Smooth muscle cell of the brain vasculature (primary cell): Measurements from ENCODE around the gene AIFM3.
"Not testable (repeated sequence)": the region's sequence is repeated elsewhere in the genome, so short reads cannot be mapped to it uniquely, and the experiment has no call there.

Source experiments
- DNase-seq: peaks from one replicate; pipeline ENCODE4 v3.0.0-alpha.2; 2012; ENCODE audit warnings: low read depth, low spot score

Gene AIFM3

DNA sequence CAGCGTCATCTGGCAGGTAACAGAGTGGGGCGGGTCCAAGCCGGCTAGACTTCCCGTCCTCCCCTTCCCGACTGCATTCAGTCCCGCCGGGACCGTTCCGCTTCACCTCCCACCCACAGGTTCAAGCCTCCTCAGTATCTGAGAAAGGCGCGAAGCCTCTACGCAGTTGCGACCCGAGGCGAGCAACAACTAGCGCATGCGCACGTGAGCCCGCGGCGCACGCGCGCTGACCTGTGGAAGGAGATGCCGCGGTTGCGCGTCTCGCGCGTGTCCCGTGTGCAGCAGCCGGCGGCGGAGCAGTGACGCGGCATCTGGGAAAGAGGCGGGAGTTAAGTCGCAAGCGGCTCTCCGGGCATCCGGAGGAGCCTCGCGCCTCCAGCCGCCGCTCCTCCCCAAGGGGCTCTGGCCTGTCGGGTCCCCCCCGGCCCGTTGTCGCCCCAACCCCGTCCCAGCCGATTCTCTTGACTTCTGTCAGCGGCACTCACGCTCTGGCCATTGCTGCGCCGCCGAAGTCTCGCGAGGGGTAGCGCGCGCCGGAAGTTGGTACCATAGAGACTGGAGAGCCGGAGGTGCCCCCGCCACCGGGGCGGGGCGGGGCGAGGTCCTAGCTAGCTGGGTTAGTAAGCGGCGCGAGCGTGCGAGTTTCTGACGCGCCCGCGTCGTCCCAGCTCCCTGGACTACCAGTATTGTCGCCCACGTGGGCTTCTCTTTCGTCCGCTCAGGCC is 34.7 kb downstream of the AIFM3 start, which contains the start of gene THAP7:
THAP7 (minus strand) TSS at position 518 of the 725 bp plus-strand sequence; CDS start at position 311, 207 bp downstream.
- DNase-seq = peak; percentile 87

DNA sequence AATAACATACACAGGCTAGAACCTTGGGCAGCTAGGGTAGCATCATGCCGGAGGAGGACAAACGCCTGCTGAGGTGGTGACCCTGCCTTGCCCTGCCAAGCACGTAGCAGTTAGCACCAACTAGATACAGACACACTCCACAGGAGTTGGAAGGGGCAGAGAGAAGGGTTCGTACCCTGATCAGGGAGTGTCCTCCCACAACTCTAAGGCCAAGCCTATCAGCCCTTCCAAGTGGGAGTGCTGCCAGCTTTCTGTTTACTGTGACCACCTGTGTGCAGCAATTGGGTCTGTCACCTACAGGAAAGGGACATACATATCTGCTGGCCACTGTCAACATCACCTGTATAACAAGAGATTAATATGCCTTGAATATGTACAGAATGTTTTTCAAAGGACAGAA is 36.7 kb downstream of the AIFM3 start:
- DNase-seq = no peak

DNA sequence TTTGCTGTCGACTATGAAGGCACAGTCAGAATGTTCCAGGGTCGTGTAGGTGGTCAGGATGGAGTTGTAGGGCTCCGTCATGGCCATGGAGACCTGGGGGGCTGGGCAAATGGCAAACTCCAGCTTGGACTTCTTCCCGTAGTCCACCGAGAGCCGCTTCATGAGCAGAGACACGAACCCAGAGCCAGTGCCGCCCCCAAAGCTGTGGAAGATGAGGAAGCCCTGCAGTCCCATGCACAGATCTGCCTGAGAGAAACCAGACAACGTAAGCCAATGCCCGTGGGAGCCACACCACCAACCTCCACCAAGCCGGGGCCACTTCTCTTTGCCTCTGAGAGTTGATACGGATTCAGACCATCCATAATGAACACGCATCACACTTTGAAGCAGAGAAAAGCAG is 42.2 kb downstream of the AIFM3 start:
- not testable (repeated sequence) for DNase-seq

DNA sequence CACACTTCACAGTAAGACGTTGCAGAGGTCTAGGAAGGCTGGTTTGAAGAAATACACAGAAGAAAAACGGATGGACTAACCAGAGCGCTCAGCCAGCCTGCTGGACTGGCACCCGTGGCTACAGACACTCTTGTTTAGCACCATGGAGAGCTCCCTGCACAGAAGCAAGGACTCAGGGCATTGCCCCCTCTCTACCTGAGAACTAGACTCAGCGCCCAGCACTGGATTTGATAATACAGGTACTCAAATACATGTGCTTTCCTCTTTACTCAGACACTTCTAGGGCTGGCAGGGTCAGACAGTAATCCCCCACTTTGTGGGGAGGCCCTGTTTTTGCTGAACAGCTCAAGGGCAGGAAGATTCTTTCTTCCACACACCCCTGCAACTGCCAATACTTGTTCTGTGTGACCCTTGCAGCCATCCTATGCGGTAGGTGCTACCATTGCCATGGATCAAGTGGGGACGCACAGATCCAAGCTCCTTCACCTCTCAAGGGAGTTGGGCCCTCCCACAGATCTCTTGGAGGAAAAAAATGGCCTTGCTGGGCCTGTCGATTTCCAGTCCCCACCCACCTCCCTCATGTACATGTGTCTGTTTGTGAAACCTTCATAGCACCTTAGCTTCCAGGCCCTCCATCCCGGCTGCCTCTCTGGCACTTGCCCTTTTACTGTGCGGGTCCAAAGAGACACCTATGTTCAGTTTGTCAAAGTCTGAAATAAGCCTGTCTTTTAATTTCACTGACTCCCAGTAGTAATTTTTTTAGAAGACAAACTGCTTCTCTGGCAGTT is 42.8 kb downstream of the AIFM3 start:
- no peak for DNase-seq

DNA sequence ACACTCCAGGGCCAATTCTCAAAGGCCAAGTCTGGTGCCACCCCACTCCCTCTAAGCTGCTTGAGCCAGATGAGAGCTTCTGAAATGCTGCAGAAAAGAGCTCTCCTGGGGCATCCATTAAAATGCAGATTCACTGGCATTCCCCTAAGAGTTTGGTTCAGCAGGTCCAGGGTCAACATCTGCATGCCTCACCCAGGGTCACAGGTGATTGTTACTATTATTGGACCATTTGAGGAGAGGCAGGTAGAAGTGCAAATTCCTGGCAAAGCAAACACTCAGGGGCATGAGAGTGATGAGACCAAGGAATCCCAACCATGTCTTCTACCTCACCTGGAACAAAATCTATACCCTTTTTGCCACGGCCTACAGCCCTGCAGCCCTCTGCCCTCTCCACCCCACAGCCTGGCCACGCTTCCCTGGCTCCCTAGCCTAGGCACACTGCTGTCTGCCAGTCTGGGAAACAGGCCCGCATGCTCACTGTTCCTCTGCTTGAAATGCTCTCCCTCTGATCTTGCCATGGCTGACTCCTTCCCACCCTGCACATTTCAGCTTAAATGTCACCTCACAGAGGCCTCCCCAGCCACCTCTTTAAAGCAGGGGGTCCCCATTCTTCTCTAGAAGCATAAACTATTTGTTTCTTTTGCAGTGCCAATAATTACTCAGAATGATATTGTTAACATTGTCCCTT is 43.5 kb downstream of the AIFM3 start:
- no peak for DNase-seq

DNA sequence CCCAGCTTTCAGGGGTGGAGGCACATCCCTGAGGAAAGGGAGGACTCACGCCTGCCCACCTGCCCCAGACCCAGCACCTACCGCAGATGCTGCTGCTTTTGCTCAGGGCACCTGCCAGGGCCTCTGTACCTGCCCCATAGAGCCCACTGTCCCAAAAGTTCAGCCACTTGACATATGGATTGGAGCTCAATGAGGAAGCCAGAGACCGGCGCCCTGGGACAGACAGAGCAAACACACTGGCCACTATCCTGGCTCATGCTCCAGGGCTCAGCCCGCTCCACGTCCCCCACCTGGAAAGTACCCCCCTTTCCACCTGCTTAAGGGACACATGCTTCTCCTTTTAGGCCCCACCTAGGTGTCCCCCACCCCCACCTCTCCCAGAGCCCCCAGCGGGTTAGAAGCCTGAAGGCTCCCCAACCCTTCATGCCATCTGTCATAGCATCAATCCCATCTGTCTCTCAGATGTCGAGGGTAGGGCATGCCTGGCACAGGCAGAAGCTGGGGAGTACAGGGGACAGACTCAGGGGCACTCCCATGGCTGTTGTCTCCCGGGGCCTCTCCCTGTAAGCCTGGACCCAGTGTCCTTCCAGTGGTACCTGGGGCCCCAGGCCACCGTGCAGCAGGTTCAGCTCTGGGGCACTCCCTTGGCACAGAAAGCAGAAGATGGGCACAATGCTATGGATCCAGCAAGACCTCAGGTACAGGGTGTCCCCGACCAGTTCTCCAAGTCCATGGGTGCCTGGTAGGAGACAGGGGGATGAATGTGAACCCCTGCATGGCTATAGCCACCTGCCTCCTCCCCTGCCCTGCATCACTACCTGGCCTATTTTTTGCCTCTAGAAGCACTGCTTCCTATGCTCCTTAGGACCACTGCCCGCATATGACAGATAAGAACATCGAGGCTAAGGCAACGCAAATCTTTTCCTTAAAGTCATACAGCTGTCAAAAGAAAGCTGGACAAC is 45.7 kb downstream of the AIFM3 start:
- DNase-seq = no peak

DNA sequence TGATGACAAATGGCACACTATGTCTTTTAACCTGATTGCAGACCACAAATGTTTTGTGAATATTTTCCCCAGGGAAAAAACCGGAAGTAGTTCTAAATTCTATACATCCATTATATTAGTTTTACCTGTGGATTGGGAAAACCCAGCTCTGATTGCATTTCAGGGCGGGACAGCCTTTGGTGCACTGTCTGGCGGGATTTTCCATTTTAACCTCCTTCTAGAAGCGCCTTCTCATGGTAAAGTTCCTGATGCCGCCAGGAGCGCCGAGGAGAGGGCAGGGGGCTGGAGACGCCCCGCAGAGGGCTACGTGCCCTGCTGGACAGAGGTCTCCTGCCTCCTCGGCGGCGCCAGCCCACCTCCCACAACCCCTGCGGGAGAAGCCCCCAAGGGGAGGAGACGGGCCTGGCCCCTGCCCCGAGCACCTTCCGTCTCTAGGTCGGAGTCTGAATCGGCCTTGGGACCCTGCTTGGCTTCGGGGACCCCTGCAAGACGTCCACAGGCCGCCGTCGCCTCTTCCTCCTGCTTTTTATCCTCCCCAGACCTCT is 46.7 kb downstream of the AIFM3 start:
- no peak for DNase-seq

DNA sequence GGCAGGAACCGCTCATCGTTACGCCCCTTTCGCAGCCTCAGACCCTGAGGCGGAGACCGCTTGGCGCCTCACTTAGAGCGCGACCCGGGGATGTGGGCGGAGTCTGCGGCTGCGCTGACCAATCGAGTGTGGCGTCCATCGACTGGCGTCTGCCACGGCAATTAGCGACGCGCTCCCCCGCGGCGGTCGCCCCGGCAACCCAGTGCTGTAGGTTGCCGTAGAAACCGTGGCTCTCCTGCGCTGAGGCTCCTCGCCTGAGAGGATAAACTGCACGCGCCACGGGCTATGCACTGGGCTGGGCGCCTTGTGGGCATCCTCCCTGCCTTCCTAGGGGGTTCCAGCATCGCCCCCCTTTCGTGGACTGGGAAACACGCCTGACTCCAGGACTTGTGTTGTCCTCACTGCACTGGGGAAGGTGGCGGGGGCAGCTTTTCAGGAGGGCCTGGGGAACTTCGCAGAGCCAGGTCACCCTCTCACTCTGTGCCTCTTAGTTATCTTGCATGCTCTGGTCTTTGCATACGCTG is 47.2 kb downstream of the AIFM3 start:
- DNase-seq = no peak

DNA sequence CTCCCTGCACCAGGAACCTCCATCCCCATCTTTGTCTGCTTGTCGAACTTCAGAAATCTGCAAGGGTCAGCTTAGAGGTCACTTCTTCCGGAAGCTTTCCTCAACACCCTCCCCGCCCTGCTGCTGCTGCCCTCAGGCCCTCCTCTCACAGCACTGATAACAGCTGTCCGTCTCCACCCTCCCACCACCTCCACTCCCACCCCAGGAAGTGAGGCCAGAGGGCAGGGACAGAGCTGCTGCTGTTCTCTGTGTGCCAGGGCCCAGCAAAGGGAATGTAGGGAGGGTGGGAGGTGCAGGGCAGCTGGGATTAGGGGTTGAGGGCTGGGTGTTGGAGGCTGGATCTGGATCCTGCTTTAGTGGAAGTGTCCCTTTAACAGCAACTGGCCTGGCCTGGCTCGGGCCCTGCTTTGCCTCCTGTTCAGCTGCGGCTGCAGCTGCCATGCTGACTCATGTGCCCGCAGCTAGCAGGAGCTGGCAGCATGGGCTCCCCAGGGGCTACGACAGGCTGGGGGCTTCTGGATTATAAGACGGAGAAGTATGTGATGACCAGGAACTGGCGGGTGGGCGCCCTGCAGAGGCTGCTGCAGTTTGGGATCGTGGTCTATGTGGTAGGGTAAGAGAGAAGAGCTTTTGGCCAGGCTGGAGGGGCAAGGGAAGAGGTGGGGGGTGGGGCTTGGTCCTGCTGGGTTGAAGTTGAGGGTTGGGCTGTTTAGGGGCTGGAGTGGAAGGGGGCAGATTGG is 47.8 kb downstream of the AIFM3 start, which contains the start of gene P2RX6:
P2RX6 (plus strand) TSS at position 440 of the 740 bp plus-strand sequence; CDS start at position 450, 10 bp downstream.
- no peak for DNase-seq

DNA sequence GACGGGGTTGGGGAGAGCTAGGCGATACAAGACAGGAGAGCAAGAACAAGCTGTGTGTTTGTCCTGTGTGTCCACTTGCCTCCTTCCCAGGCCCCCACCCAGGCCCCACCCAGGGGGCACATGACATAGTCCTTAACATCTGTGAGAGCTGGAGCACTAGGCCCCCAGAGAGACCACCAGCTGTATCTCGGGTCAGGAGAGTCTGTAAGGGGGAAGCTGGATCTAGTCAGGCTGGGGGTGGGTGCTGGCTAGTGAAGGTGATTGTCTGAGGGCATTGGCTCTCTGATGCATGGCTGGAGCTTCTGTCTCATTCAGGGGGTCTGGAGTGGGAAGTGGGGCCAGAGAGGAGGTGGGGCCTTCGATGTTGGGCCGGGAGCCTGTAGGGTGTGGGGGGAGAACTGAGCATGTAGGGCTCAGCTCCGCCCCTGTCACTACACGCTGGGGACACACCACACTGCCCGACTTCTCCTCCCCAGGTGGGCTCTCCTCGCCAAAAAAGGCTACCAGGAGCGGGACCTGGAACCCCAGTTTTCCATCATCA is 48.5 kb downstream of the AIFM3 start:
- DNase-seq = no peak

DNA sequence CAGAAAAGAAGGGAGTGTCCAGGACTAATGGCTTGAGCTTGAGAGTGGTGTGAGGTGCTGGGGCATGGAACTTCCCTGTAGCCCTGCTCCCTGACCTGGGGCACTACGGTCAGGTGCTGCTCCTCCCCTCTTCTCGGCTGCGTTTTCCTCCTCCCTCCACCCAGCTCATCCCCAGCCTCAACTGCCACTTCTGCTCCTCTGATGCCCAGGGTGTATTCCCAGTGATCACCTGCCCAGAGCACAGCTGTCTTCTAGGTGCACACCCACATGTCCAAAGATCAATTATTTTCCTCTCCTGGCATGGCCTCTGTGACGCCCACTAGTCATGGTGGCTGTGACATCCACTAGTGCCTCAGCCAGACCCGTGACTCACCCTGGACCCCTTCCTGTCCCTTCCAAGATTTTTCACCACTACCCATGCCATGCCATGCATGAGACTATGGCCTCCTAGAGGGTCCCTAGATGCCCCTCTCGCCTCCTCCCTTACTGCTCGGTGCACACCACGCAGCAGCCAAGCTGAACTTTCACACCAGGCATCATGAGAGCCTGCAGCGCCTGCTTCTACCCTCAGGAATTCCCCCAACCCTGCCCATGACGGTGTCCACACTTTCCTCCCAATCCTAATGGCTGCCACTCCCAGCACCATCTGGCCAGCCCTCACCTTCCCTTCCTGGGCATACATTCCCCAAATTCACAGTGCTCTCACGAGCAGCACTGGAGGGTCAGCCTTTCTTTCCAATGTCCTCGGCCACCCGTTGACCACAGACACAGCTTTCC is 49.8 kb downstream of the AIFM3 start:
- no peak for DNase-seq

DNA sequence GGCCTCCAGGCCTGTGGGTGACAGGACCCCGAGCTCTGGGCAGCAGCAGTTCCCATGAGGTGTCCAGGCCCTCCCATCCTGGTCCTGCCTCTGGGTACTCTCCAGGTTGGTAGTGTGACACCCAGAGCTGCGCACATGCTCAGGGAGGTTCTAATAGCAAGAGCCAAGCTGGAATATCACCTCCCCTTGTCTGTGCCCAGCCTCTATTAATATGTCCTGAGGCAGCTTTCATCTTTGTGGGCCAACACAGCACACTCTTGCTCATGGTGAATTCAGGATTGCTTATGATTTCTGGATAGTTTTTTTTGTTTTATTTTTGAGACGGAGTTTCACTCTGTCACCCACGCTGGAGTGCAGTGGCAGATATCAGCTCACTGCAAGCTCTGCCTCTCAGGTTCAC is 51.3 kb downstream of the AIFM3 start:
- no peak for DNase-seq

DNA sequence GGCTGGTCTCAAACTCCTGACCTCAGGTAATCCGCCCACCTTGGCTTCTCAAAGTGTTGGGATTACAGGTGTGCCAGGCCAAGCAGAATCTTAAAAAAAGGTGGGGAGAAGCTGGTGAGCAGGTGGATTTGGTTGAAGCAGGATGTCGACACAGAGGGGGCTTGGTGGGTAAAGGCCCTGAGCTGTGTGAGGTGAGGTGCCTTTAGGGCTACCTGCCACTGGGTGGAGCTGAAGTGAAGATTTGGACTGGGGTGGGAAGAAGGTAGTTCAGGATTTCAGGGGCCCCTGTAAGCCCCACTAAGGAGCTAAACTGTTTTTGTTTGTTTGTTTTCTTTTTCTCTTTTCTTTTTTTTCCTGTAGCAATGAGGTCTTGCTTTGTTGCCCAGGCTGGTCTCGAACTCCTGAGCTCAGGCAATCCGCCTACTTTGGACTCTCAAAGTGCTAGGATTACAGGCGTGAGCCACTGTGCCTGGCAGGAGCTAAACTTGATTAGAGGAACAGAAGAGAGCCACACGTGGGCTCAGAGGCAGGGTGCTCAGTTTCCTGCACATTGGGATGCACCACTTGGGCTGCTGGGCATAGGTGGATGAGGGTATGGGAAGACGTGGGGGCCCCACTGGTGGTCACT is 53.9 kb downstream of the AIFM3 start:
- DNase-seq = no peak

DNA sequence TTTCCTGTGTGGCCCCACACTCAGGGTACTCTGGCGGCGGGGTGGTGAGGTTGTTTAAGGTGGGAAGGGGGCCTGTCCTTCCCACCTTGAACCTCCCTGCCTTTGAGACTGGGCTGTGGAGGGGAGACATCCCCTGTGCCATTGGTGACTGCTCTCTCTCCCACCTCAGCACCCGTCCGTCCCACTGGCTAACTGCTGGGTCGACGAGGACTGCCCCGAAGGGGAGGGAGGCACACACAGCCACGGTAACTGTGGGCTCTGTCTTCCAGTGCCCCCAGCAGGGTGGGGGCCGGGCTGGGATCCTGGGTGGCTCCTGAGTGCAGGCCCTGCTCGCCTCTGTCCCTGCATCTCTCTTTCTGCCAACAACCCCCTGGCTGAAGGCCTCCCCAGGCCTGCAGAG is 55.5 kb downstream of the AIFM3 start:
- DNase-seq = no peak

DNA sequence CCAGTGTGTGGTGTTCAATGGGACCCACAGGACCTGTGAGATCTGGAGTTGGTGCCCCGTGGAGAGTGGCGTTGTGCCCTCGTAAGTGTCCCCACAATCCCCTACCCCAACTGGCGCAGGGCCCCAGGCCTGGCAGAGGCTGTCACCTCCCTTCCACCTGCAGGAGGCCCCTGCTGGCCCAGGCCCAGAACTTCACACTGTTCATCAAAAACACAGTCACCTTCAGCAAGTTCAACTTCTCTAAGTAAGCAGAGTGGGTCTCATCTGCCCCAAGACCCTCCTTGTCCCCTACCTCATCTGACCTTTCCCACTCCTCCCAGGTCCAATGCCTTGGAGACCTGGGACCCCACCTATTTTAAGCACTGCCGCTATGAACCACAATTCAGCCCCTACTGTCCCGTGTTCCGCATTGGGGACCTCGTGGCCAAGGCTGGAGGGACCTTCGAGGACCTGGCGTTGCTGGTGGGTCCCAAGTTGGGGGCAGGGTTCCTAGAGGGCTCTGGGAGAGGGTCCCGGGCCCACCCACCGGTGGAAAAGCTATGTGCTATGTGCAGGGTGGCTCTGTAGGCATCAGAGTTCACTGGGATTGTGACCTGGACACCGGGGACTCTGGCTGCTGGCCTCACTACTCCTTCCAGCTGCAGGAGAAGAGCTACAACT is 56.0 kb downstream of the AIFM3 start:
- DNase-seq = no peak

DNA sequence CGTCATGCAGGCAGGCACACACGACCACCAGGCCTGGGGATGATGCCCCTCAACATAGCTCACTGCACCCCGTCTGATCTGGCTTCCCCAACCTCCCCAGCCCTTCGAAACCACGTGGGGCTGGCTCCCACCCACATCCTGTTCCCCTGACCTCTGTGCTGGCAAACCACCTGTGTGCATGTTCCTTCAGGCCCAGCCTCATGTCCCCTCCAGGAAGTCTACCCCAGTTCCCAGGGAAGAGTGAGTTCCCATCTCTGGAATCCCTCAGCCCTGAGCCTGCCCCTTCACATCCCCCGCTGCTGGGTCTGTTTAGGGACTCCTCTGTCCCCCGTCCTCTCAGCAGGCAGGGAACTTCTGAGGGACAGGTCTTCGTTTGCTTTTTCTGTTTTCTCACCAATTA is 58.2 kb downstream of the AIFM3 start:
- DNase-seq = no peak

DNA sequence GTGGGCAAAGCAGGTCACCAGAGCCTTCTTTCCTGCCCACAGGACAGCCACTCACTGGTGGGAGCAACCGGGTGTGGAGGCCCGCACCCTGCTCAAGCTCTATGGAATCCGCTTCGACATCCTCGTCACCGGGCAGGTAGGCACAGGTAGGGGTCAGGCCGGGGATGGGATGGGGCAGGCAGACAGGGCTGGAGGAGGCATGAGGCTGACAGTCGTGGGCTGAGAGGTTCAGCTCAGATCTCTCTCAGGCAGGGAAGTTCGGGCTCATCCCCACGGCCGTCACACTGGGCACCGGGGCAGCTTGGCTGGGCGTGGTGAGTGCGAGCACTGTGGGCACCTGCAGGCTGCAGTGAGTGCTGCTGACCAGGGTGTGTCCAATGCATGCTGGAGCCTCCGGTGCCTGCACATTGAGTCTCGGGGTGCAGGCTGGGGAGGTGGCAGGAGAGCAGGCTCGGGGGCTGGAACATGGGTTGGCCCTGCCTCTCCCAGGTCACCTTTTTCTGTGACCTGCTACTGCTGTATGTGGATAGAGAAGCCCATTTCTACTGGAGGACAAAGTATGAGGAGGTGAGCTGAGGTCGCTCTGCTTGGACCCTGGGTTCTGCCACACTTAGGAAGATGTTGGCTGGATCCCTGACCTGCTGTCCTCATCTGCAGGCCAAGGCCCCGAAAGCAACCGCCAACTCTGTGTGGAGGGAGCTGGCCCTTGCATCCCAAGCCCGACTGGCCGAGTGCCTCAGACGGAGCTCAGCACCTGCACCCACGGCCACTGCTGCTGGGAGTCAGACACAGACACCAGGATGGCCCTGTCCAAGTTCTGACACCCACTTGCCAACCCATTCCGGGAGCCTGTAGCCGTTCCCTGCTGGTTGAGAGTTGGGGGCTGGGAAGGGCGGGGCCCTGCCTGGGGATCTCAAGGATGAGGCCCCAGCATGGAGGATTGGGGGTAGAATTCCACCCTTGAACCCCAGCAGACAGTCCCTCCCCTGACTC is 59.0 kb downstream of the AIFM3 start:
- DNase-seq = no peak
